ENCODE measurements around the gene EXOSC9. TPM values are rescaled to one million over a fixed set of nuclear protein-coding genes. Genes with fewer than 3 reads are reported as not detected.

Gene EXOSC9
- total RNA-seq, 1 experiment from 2014 or later: 79.0 TPM

DNA sequence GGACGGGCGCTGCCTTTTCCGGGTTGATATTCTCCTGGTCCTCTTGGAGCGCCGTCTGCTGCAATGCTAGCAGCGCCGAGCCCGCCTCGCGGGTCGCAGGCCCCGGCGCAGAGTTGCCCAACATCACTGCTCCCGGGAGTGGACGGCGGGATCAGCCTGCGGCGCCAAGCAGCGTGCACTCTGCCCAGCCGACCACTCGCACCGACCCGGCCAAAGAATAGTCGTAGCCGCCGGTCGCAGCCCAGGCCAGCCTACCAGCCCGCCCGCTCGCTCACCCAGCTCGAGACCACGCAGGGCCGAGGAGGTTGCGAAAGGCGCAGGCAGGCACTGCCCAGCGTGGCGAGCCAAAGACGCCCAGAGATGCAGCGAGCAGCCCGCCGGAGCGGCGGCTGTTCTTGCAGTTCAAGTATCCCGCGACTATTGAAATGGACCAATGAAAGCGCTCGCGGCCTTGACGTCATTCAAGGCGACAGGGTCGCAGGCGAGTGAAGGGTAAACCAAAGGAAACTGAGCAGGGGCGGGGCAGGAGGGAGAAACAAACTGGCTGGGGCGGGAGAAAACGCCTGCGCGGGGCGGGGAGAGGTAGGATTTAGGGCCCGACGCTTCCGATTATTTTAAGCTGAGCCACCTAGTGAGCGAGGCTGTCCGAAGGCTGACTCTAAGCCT, 22.5 kb downstream of the EXOSC9 start, which contains the start of gene CCNA2:
Gene CCNA2, minus strand, starts transcription at position 379 of the 666 bp plus-strand sequence. Its CDS starts 255 bp downstream, at position 124.
- intact Hi-C loops (cut with micrococcal nuclease; ENCODE audit: unreplicated experiment): loop anchor here (5.0 kb wide), 1 partner anchor 754 kb away; no protein-coding TSS in a partner anchor
- TF ChIP-seq EZH2 (IDR thresholded peaks at IDR 0.05; ENCODE audit: borderline replicate concordance, low read depth, low read length, poor library complexity, severe bottlenecking): no peak
- TF ChIP-seq, protein P1, sequence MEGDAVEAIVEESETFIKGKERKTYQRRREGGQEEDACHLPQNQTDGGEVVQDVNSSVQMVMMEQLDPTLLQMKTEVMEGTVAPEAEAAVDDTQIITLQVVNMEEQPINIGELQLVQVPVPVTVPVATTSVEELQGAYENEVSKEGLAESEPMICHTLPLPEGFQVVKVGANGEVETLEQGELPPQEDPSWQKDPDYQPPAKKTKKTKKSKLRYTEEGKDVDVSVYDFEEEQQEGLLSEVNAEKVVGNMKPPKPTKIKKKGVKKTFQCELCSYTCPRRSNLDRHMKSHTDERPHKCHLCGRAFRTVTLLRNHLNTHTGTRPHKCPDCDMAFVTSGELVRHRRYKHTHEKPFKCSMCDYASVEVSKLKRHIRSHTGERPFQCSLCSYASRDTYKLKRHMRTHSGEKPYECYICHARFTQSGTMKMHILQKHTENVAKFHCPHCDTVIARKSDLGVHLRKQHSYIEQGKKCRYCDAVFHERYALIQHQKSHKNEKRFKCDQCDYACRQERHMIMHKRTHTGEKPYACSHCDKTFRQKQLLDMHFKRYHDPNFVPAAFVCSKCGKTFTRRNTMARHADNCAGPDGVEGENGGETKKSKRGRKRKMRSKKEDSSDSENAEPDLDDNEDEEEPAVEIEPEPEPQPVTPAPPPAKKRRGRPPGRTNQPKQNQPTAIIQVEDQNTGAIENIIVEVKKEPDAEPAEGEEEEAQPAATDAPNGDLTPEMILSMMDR (conservative IDR thresholded peaks at IDR 0.05; ENCODE audit: low read depth, low read length): 0 out of 2 replicates have a peak, but pooled peaks have one; percentile 12
- H3K27ac ChIP-seq (ENCODE audit: low read depth, low read length, poor library complexity, severe bottlenecking): peak within 1 kb of the TSS; percentile 92
- no TSS peak for BruUV-seq (replicated peaks)
- peak within 1 kb of the TSS; percentile 96 for H3K4me3 ChIP-seq (ENCODE audit: low read depth, low read length, poor library complexity, severe bottlenecking)
- H3K36me3 ChIP-seq (ENCODE audit: insufficient read depth, low read length, poor library complexity, severe bottlenecking): peaks cover 39% of the 10 kb centered on the region
- H3K27me3 ChIP-seq (replicated peaks; ENCODE audit: insufficient read depth, low read depth, low read length, poor library complexity): no peaks in the 10 kb centered on the region
- CTCF ChIA-PET: no interaction called here
- H3K9me3 ChIP-seq (ENCODE audit: low read depth, low read length, poor library complexity, severe bottlenecking): no peaks in the 10 kb centered on the region
- DNase-seq (ENCODE audit: low spot score): peak; percentile 99
- peaks cover 22% of the 10 kb centered on the region for H3K4me1 ChIP-seq (ENCODE audit: insufficient read depth, low read length, poor library complexity, severe bottlenecking)
- POLR2A ChIA-PET (ENCODE audit: low non-redundant PET): interaction anchor here (0.7 kb wide), 1 partner anchor 46 kb away, joined by 8 read pairs; the partner anchor contains the start of gene BBS7

DNA sequence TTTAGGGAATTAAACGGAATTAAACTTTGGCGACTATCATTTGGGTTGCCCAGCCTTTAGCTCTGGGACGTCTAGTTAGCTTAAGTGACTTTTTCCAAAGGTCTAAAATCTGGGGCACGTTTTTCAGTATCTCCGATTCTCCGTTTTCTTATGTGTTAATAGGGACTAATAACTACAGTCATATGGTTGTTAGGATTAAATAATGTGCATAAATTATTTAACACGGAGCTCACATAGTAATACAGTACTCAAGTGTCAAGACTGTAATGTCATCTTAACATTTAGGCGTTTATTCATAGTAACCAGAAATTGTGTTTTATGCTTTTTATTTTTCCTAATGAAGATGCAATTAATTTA, 23.0 kb downstream of the EXOSC9 start:
- CTCF ChIA-PET: no interaction called here
- peaks cover 22% of the 10 kb centered on the region for H3K4me1 ChIP-seq (ENCODE audit: insufficient read depth, low read length, poor library complexity, severe bottlenecking)
- H3K4me3 ChIP-seq (ENCODE audit: low read depth, low read length, poor library complexity, severe bottlenecking): peak overlapping the region; percentile 96
- TF ChIP-seq, protein P1 (conservative IDR thresholded peaks at IDR 0.05; ENCODE audit: low read depth, low read length): 0 out of 2 replicates have a peak, but pooled peaks have one; percentile 2
- TF ChIP-seq EZH2 (IDR thresholded peaks at IDR 0.05; ENCODE audit: borderline replicate concordance, low read depth, low read length, poor library complexity, severe bottlenecking): no peak
- H3K27me3 ChIP-seq (replicated peaks; ENCODE audit: insufficient read depth, low read depth, low read length, poor library complexity): no peaks in the 10 kb centered on the region
- H3K27ac ChIP-seq (ENCODE audit: low read depth, low read length, poor library complexity, severe bottlenecking): peak overlapping the region; percentile 92
- intact Hi-C loops (cut with micrococcal nuclease; ENCODE audit: unreplicated experiment): loop anchor here (5.0 kb wide), 1 partner anchor 753 kb away; no protein-coding TSS in a partner anchor
- POLR2A ChIA-PET (ENCODE audit: low non-redundant PET): interaction anchor here (0.7 kb wide), 1 partner anchor 46 kb away, joined by 8 read pairs; the partner anchor contains the start of gene BBS7
- H3K36me3 ChIP-seq (ENCODE audit: insufficient read depth, low read length, poor library complexity, severe bottlenecking): peaks cover 34% of the 10 kb centered on the region
- H3K9me3 ChIP-seq (ENCODE audit: low read depth, low read length, poor library complexity, severe bottlenecking): no peaks in the 10 kb centered on the region
- BruUV-seq (replicated peaks): TSS peak; percentile 94
- no peak for DNase-seq (ENCODE audit: low spot score)

DNA sequence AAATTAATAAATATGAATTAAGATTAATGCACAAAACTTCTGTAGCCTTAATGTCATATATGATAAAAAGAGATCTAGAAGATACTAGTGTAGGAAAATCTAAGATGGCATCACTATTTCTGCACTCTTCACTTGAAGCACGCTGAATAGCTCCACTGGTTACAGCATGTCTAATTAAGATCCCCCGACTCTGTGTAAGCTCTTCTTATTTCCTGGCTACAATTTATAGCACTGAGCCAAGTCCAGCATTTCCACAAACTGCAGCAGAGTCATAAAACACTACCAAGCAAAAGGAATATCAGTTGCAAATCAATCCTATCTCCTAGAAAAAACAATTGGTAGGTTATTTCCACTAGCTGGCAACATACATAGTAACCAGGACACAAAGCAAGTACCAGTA, 23.8 kb downstream of the EXOSC9 start:
- Histone ChIP-seq H3K27me3 (replicated peaks; ENCODE audit: insufficient read depth, low read depth, low read length, poor library complexity) (no peaks in the 10 kb centered on the region), H3K27ac (ENCODE audit: low read depth, low read length, poor library complexity, severe bottlenecking) (no peak overlapping the region), H3K4me3 (ENCODE audit: low read depth, low read length, poor library complexity, severe bottlenecking) (no peak overlapping the region), H3K4me1 (ENCODE audit: insufficient read depth, low read length, poor library complexity, severe bottlenecking) (peaks cover 22% of the 10 kb centered on the region), H3K9me3 (ENCODE audit: low read depth, low read length, poor library complexity, severe bottlenecking) (no peaks in the 10 kb centered on the region), H3K36me3 (ENCODE audit: insufficient read depth, low read length, poor library complexity, severe bottlenecking) (peaks cover 26% of the 10 kb centered on the region)
- no TSS peak for BruUV-seq (replicated peaks)
- TF ChIP-seq EZH2 (IDR thresholded peaks at IDR 0.05; ENCODE audit: borderline replicate concordance, low read depth, low read length, poor library complexity, severe bottlenecking): no peak
- TF ChIP-seq, protein P1 (conservative IDR thresholded peaks at IDR 0.05; ENCODE audit: low read depth, low read length): no peak
- DNase-seq (ENCODE audit: low spot score): no peak
- ChIA-PET POLR2A (ENCODE audit: low non-redundant PET) (no interaction called here), CTCF (no interaction called here)
- intact Hi-C loops (cut with micrococcal nuclease; ENCODE audit: unreplicated experiment): loop anchor here (5.0 kb wide), 1 partner anchor 752 kb away; no protein-coding TSS in a partner anchor
